Adrenal gland (tissue), 5 donors: Measurements from ENCODE around the gene SLC6A14.

ENCODE experiments used
- CTCF ChIP-seq, 6 experiments: fragments of 450-650 bp in 4 of 6; fragments of 200-600 bp in 2 of 6; sonication (generic) in 1 of 6; IDR thresholded peaks; 1 replicate in 5 of 6; 2 replicates in 1 of 6; pipeline versions ENCODE4 v1.5.1 to v1.8.0; 2016 to 2021; ENCODE audit warnings: antibody characterized with exemption in 6 of 6, mild to moderate bottlenecking in 2 of 6, moderate library complexity in 1 of 6
- POLR2A ChIP-seq, 2 donors: fragments of 450-650 bp; IDR thresholded peaks; one replicate each; pipeline ENCODE4 v1.6.1; 2017; ENCODE audit warnings: antibody characterized with exemption in 2 of 2, mild to moderate bottlenecking in 2 of 2, moderate library complexity in 1 of 2
- donor health status: DM: no; HTN: no; CAD: no.

- TF ChIP-seq CTCF (IDR thresholded peaks at IDR 0.05) (no peak), POLR2A (IDR thresholded peaks at IDR 0.05) (no peak)
Measured at GRCh38 chrX:116409219-116409618, 27.2 kb upstream of the SLC6A14 start.
